Hepatocyte (in vitro differentiated cells): ENCODE data around the gene RFX8.

Source experiments
- CTCF ChIP-seq: fragments of 200-600 bp; sonication (generic); IDR thresholded peaks from 2 replicates; pipeline ENCODE4 v1.5.1; 2016; ENCODE audit warnings: antibody characterized with exemption, mild to moderate bottlenecking; ENCODE audit not compliant: poor library complexity
- EZH2 ChIP-seq: fragments of 200-600 bp; sonication (generic); IDR thresholded peaks from 2 replicates; pipeline ENCODE4 v1.6.1; 2016; ENCODE audit warnings: antibody characterized with exemption, mild to moderate bottlenecking, borderline replicate concordance

DNA sequence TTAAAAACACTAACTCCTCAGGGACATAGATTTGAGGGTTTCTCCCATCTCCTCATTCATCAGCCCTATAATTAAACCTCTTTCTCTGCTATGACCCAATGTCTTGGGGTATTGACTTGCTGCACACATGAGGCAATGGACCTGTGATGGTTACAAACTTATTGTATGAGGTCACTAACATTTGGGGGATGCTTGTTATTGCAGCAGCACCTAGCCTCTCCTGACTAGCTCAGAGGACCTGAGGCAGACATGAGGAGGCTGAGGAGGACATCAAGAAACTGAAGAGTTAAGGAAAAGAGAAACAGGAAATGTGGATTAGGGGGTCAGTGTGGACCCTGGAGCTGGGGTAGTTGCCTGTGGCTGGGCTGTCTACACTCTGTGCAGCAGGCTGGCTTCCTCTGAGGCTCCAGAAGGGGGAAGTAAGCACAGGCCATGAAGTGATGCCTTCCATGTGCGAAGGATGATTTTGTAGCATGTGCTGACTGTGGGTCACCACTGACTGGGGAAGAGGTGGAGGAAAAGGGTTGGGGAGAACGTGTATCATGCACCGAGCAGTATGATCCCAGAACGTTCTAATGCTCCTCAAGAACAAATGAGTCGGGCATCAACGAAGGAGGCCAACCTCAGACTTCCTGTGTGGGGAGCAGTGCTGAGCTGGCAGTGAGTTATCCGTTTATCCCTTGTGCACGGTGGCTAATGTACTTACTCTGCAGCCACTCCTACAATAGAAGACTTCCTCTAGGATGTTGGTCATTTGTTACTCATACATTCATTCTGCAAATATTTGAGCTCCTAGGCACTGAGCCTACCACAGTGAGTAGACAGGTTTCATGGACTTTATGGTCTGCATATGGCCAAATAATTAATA, 42.1 kb upstream of the RFX8 start:
- no peak for TF ChIP-seq EZH2
- no peak for TF ChIP-seq CTCF
